ENCODE measurements around the gene GTF2F1. TPM values are rescaled to one million over a fixed set of nuclear protein-coding genes. Genes with fewer than 3 reads are reported as not detected.
"Not testable (repeated sequence)": the region's sequence is repeated elsewhere in the genome, so short reads cannot be mapped to it uniquely, and the experiment has no call there.

The GTF2F1 gene
- total and polyA plus RNA-seq, 7 experiments from 2014 or later: 17.9 to 71.6 (median 60.4) TPM

DNA sequence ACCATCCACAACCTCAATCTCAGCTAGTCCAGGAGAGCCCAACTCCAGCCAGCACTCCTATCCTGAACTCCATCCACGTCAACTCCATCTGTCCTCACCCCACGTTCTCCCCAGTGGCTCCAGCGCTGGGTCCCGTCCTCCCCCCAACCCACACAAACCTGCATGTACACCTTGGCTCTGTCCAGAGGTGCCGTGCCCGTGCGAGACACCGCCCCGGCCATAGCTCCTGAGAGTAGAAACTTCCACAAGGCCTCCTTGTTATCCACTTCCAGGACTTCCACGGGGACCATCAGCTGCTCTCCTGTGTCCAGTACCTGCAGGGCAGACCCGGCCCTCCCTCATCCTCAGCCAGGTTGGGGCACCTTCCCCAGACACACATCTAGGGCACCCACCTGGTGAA lies 38.9 kb upstream of the GTF2F1 start:
- H3K27ac ChIP-seq (ENCODE audit: low read depth, low read length): no peak overlapping the region
- Mint-ChIP-seq H3K27me3 (no peaks in the 10 kb centered on the region), H3K27ac (peak overlapping the region in 1 of 9 donors; percentile 39), H3K4me3 (peak overlapping the region in 1 of 10 donors; percentile 6), H3K4me1 (peaks cover 0 to 12% (median 4%) of the 10 kb centered on the region in 7 donors), H3K36me3 (no peaks in the 10 kb centered on the region), H3K9me3 (peaks cover 0 to 2% (median 0%) of the 10 kb centered on the region in 11 donors)
- H3K4me3 ChIP-seq (ENCODE audit: low read length): no peak overlapping the region
- H3K9me3 ChIP-seq (ENCODE audit: control insufficient read depth in 2 of 3, low read length in 3 of 3): no peaks in the 10 kb centered on the region
- H3K4me1 ChIP-seq (ENCODE audit: control insufficient read depth in 2 of 2, insufficient read depth in 2 of 2, low read length in 2 of 2): peaks cover 0 to 9% of the 10 kb centered on the region in 2 donors
- no peaks in the 10 kb centered on the region for H3K36me3 ChIP-seq (ENCODE audit: control insufficient read depth in 2 of 3, insufficient read depth in 3 of 3, low read length in 3 of 3)
- intact Hi-C loops (cut with micrococcal nuclease): no loop called here
- ATAC-seq: no peak
- H3K27me3 ChIP-seq (ENCODE audit: control insufficient read depth in 2 of 2, insufficient read depth in 2 of 2, low read length in 2 of 2): no peaks in the 10 kb centered on the region
- CTCF ChIA-PET: no interaction called here
- POLR2A ChIA-PET: no interaction called here
- DNase-seq: no peak

GRCh38 chr19:6429419-6430221 lies 36.7 kb upstream of the GTF2F1 start:
- Histone ChIP-seq H3K4me1 (ENCODE audit: control insufficient read depth in 2 of 2, insufficient read depth in 2 of 2, low read length in 2 of 2) (peaks cover 7 to 20% of the 10 kb centered on the region in 2 donors), H3K9me3 (ENCODE audit: control insufficient read depth in 2 of 3, low read length in 3 of 3) (no peaks in the 10 kb centered on the region), H3K27me3 (ENCODE audit: control insufficient read depth in 2 of 2, insufficient read depth in 2 of 2, low read length in 2 of 2) (no peaks in the 10 kb centered on the region), H3K36me3 (ENCODE audit: control insufficient read depth in 2 of 3, insufficient read depth in 3 of 3, low read length in 3 of 3) (no peaks in the 10 kb centered on the region), H3K4me3 (ENCODE audit: low read length) (no peak overlapping the region), H3K27ac (ENCODE audit: low read depth, low read length) (no peak overlapping the region)
- ChIA-PET POLR2A (interaction anchor here (0.5 kb wide), 1 partner anchor 91 kb away, joined by 4 read pairs; no protein-coding TSS in a partner anchor), CTCF (no interaction called here)
- peak overlapping the region in 2 of 9 donors; percentile 20 for H3K27ac Mint-ChIP-seq
- H3K4me3 Mint-ChIP-seq: peak overlapping the region in 3 of 10 donors; percentile 14 to 57 (median 35)
- intact Hi-C loops (cut with micrococcal nuclease): loop anchor here in 1 of 2 donors (10.0 kb wide), 1 partner anchor 55 kb away; the partner anchor contains the start of gene DENND1C
- DNase-seq (no peak), ATAC-seq (no peak)
- H3K36me3 Mint-ChIP-seq: peaks cover 0 to 2% (median 0%) of the 10 kb centered on the region in 5 donors
- peaks cover 0 to 2% (median 0%) of the 10 kb centered on the region in 11 donors for H3K9me3 Mint-ChIP-seq
- no peaks in the 10 kb centered on the region for H3K27me3 Mint-ChIP-seq
- peaks cover 4 to 23% (median 13%) of the 10 kb centered on the region in 7 donors for H3K4me1 Mint-ChIP-seq

- intact Hi-C loops (cut with micrococcal nuclease): loop anchor here in 1 of 2 donors (10.0 kb wide), 1 partner anchor 56 kb away; the partner anchor contains the start of gene DENND1C
- H3K36me3 Mint-ChIP-seq; H3K9me3 Mint-ChIP-seq; H3K9me3 ChIP-seq (ENCODE audit: control insufficient read depth in 2 of 3, low read length in 3 of 3); H3K4me3 ChIP-seq (ENCODE audit: low read length); H3K27me3 Mint-ChIP-seq; H3K27ac Mint-ChIP-seq; H3K27me3 ChIP-seq (ENCODE audit: control insufficient read depth in 2 of 2, insufficient read depth in 2 of 2, low read length in 2 of 2); H3K36me3 ChIP-seq (ENCODE audit: control insufficient read depth in 2 of 3, insufficient read depth in 3 of 3, low read length in 3 of 3); POLR2A ChIA-PET; H3K27ac ChIP-seq (ENCODE audit: low read depth, low read length); ATAC-seq; DNase-seq; H3K4me3 Mint-ChIP-seq: not testable (repeated sequence)
- CTCF ChIA-PET: interaction anchor here (0.5 kb wide), 1 partner anchor 110 kb away, joined by 3 read pairs; no protein-coding TSS in a partner anchor
- peaks cover 7 to 20% of the 10 kb centered on the region in 2 donors for H3K4me1 ChIP-seq (ENCODE audit: control insufficient read depth in 2 of 2, insufficient read depth in 2 of 2, low read length in 2 of 2)
- peaks cover 4 to 25% (median 13%) of the 10 kb centered on the region in 7 donors for H3K4me1 Mint-ChIP-seq
Measured at GRCh38 chr19:6428692-6429418, 35.9 kb upstream of the GTF2F1 start.

DNA sequence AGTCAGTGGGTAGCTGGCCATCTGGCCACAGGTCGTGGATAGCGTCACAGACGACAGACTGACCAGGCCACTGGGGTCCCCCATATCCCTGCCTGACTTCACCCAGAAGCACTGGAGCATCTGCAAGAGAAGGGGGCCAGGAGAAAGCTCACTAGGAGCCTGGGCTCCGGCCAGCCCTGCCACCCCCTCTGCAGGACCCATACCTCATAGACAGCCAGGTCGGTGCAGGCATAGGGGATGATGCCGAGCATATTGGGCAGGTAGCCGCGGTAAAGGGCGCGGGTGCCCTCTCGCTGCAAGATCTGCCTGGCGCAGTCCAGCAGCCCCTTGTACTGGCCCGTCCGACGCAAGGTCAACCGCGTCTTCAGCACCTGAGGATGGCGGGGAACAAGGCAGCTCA lies 34.2 kb upstream of the GTF2F1 start:
- peaks cover 19 to 42% (median 31%) of the 10 kb centered on the region in 7 donors for H3K4me1 Mint-ChIP-seq
- no peak for ATAC-seq
- no peak overlapping the region for H3K4me3 Mint-ChIP-seq
- no peak overlapping the region for H3K27ac Mint-ChIP-seq
- no peak overlapping the region for H3K4me3 ChIP-seq (ENCODE audit: low read length)
- H3K36me3 ChIP-seq (ENCODE audit: control insufficient read depth in 2 of 3, insufficient read depth in 3 of 3, low read length in 3 of 3): peaks cover 0 to 4% (median 0%) of the 10 kb centered on the region in 3 experiments
- no peak overlapping the region for H3K27ac ChIP-seq (ENCODE audit: low read depth, low read length)
- peaks cover 15 to 32% of the 10 kb centered on the region in 2 donors for H3K4me1 ChIP-seq (ENCODE audit: control insufficient read depth in 2 of 2, insufficient read depth in 2 of 2, low read length in 2 of 2)
- intact Hi-C loops (cut with micrococcal nuclease): loop anchor here in 1 of 2 donors (10.0 kb wide), 1 partner anchor 58 kb away; the partner anchor contains the start of gene DENND1C
- H3K9me3 Mint-ChIP-seq: peaks cover 0 to 2% (median 0%) of the 10 kb centered on the region in 11 donors
- H3K27me3 ChIP-seq (ENCODE audit: control insufficient read depth in 2 of 2, insufficient read depth in 2 of 2, low read length in 2 of 2): no peaks in the 10 kb centered on the region
- CTCF ChIA-PET: interaction anchor here (0.6 kb wide), 2 partner anchors 23 to 82 kb away, joined by 3 to 4 read pairs; no protein-coding TSS in a partner anchor
- no peak for DNase-seq
- POLR2A ChIA-PET: interaction anchor here (1.2 to 4.0 kb wide), 2 partner anchors 55 kb away, joined by 4 to 22 read pairs; partner anchors contain the start of gene ALKBH7
- peaks cover 0 to 5% (median 0%) of the 10 kb centered on the region in 5 donors for H3K36me3 Mint-ChIP-seq
- no peaks in the 10 kb centered on the region for H3K27me3 Mint-ChIP-seq
- H3K9me3 ChIP-seq (ENCODE audit: control insufficient read depth in 2 of 3, low read length in 3 of 3): no peaks in the 10 kb centered on the region

GRCh38 chr19:6425732-6426620 lies 33.0 kb upstream of the GTF2F1 start:
- DNase-seq (no peak), ATAC-seq (no peak)
- Histone ChIP-seq H3K36me3 (ENCODE audit: control insufficient read depth in 2 of 3, insufficient read depth in 3 of 3, low read length in 3 of 3) (peaks cover 0 to 15% (median 0%) of the 10 kb centered on the region in 3 experiments), H3K4me1 (ENCODE audit: control insufficient read depth in 2 of 2, insufficient read depth in 2 of 2, low read length in 2 of 2) (peaks cover 15 to 32% of the 10 kb centered on the region in 2 donors), H3K27ac (ENCODE audit: low read depth, low read length) (peak overlapping the region; percentile 77), H3K27me3 (ENCODE audit: control insufficient read depth in 2 of 2, insufficient read depth in 2 of 2, low read length in 2 of 2) (no peaks in the 10 kb centered on the region), H3K9me3 (ENCODE audit: control insufficient read depth in 2 of 3, low read length in 3 of 3) (no peaks in the 10 kb centered on the region), H3K4me3 (ENCODE audit: low read length) (peak overlapping the region; percentile 39)
- ChIA-PET CTCF (no interaction called here), POLR2A (interaction anchor here (0.6 to 4.0 kb wide), 9 partner anchors 13 to 673 kb away, joined by 3 to 22 read pairs (median 3); partner anchors contain the start of genes ALKBH7 and DENND1C)
- Mint-ChIP-seq H3K27ac (peak overlapping the region; percentile 78 to 97 (median 94)), H3K9me3 (no peaks in the 10 kb centered on the region), H3K27me3 (no peaks in the 10 kb centered on the region), H3K4me1 (peaks cover 18 to 51% (median 38%) of the 10 kb centered on the region in 7 donors), H3K36me3 (peaks cover 0 to 10% (median under 1%) of the 10 kb centered on the region in 5 donors), H3K4me3 (peak overlapping the region; percentile 69 to 87 (median 78))
- intact Hi-C loops (cut with micrococcal nuclease): loop anchor here (1.0 to 10.0 kb wide), 16 partner anchors 33 to 772 kb away; partner anchors contain the start of genes CLPP (in 2 of the 2), DENND1C (in 2 of the 2), GPR108 (in 2 of the 2) and GTF2F1 (in 2 of the 2)
